ENCODE measurements around the gene CHST11. TPM values are rescaled to one million over a fixed set of nuclear protein-coding genes. Genes with fewer than 3 reads are reported as not detected.

The CHST11 gene
- total RNA-seq, 1 donor from 2014 or later = 6.0 TPM

GRCh38 chr12:104704224-104704779, 247.6 kb downstream of the CHST11 start:
- Histone ChIP-seq H3K9me3 (replicated peaks) (no peaks in the 10 kb centered on the region), H3K27ac (replicated peaks) (no peak overlapping the region), H3K4me1 (peaks cover 15% of the 10 kb centered on the region), H3K4me3 (no peak overlapping the region), H3K36me3 (no peaks in the 10 kb centered on the region), H3K27me3 (ENCODE audit: low read depth) (no peaks in the 10 kb centered on the region)
- TF ChIP-seq CTCF (IDR thresholded peaks at IDR 0.05; ENCODE audit: borderline replicate concordance) = no peak
- DNase-seq = no peak
- intact Hi-C loops (cut with micrococcal nuclease) = no loop called here

GRCh38 chr12:104707194-104707593, 250.4 kb downstream of the CHST11 start:
- no peak for DNase-seq
- no peak for TF ChIP-seq CTCF (IDR thresholded peaks at IDR 0.05; ENCODE audit: borderline replicate concordance)
- intact Hi-C loops (cut with micrococcal nuclease) = no loop called here
- H3K27me3 ChIP-seq (ENCODE audit: low read depth) = no peaks in the 10 kb centered on the region
- no peak overlapping the region for H3K4me3 ChIP-seq
- no peak overlapping the region for H3K27ac ChIP-seq (replicated peaks)
- H3K9me3 ChIP-seq (replicated peaks) = no peaks in the 10 kb centered on the region
- peaks cover 27% of the 10 kb centered on the region for H3K4me1 ChIP-seq
- H3K36me3 ChIP-seq = no peaks in the 10 kb centered on the region

- no peaks in the 10 kb centered on the region for H3K9me3 ChIP-seq (replicated peaks)
- H3K27me3 ChIP-seq (ENCODE audit: low read depth) = no peaks in the 10 kb centered on the region
- peaks cover 19% of the 10 kb centered on the region for H3K4me1 ChIP-seq
- no peak for TF ChIP-seq CTCF (IDR thresholded peaks at IDR 0.05; ENCODE audit: borderline replicate concordance)
- DNase-seq = no peak
- no peak overlapping the region for H3K4me3 ChIP-seq
- no peak overlapping the region for H3K27ac ChIP-seq (replicated peaks)
- no peaks in the 10 kb centered on the region for H3K36me3 ChIP-seq
- intact Hi-C loops (cut with micrococcal nuclease) = no loop called here
These were observed 251.2 kb downstream of the CHST11 start for GRCh38 chr12:104707794-104708558.

DNA sequence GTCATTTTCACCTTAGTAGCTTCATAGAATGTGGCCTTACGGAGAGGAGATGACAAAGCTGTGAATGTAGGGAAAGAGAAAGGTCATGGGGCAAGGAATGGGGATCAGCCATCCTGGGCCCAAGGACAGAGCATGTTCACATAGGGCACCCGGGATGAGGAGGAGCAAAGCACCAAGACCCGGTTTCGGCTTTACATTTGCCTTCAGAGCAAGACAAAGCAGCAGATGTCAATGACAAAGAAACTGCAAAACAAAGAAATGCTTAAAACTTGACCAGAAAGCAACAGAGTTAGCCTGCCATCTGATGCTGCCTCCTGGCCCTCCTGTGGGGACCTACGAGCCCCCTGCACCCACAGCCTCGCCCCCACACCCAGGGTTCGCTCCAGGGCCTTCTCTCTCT, 252.1 kb downstream of the CHST11 start:
- intact Hi-C loops (cut with micrococcal nuclease) = no loop called here
- no peak for TF ChIP-seq CTCF (IDR thresholded peaks at IDR 0.05; ENCODE audit: borderline replicate concordance)
- Histone ChIP-seq H3K4me1 (peaks cover 19% of the 10 kb centered on the region), H3K9me3 (replicated peaks) (no peaks in the 10 kb centered on the region), H3K4me3 (no peak overlapping the region), H3K27ac (replicated peaks) (no peak overlapping the region), H3K27me3 (ENCODE audit: low read depth) (no peaks in the 10 kb centered on the region), H3K36me3 (no peaks in the 10 kb centered on the region)
- DNase-seq = no peak

DNA sequence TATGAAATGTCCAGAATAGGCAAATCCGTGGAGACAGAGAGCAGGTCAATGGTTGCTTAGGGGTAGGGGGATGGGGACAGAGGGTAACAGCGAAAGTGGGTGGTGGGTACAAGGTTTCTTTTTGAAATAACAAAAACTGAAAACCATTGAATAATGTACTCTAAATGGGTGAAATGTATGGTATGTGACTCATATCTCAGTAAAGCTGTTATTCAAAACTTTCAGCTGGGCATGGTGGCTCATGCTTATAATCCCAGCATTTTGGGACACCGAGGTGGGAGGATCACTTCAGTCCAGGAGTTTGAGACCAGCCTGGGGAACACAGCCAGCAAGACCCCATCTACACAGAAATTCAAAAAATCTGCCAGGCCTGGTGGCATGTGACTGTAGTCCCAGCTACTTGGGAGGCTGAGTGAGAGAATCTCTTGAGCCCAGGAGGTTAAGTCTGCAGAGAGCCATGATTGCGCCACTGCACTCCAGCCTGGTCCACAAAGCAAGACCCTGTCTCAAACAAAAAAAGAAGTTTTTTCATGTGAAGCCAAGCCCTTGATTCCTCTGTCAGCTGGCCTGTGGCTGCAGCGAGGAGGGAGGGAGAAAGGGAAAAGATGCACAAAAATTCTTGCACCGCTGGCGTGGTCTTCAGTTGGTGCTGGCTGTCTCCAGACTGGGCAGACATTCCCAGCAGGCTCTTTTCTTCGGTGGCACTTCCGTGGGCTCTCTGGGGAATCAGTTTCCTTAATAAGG, 253.1 kb downstream of the CHST11 start:
- intact Hi-C loops (cut with micrococcal nuclease) = no loop called here
- Histone ChIP-seq H3K9me3 (replicated peaks) (no peaks in the 10 kb centered on the region), H3K27ac (replicated peaks) (no peak overlapping the region), H3K27me3 (ENCODE audit: low read depth) (no peaks in the 10 kb centered on the region), H3K4me3 (no peak overlapping the region), H3K36me3 (no peaks in the 10 kb centered on the region), H3K4me1 (peaks cover 19% of the 10 kb centered on the region)
- TF ChIP-seq CTCF (IDR thresholded peaks at IDR 0.05; ENCODE audit: borderline replicate concordance) = no peak
- DNase-seq = no peak

Data from left ventricle myocardium inferior (tissue), 1 donor.